NCI-H1694 treated with DMSO at 0.1 percent for 48 hours (cell line): ENCODE data around the gene AKTIP.

Experiments used
- DNase-seq: peaks from one replicate; lab custom pipeline; 2025; lab: John Stamatoyannopoulos, UW

The AKTIP gene

GRCh38 chr16:53478965-53479364 is 24.0 kb downstream of the AKTIP start:
- DNase-seq: no peak

GRCh38 chr16:53476867-53477266 is 26.1 kb downstream of the AKTIP start:
- DNase-seq: no peak

- DNase-seq: no peak
These were observed 37.3 kb downstream of the AKTIP start for GRCh38 chr16:53465606-53466280.

- DNase-seq: no peak
These were observed 44.4 kb downstream of the AKTIP start for GRCh38 chr16:53458635-53459034.

- no peak for DNase-seq
These were observed 45.3 kb downstream of the AKTIP start for GRCh38 chr16:53457670-53458069.

- no peak for DNase-seq
These were observed 46.4 kb downstream of the AKTIP start for GRCh38 chr16:53456625-53457024.

- no peak for DNase-seq
These were observed 49.1 kb downstream of the AKTIP start for GRCh38 chr16:53453928-53454327.

GRCh38 chr16:53449816-53450517 is 53.0 kb downstream of the AKTIP start:
- DNase-seq: no peak

GRCh38 chr16:53446090-53446489 is 56.9 kb downstream of the AKTIP start:
- no peak for DNase-seq

GRCh38 chr16:53445534-53445933 is 57.5 kb downstream of the AKTIP start:
- DNase-seq: no peak
